Endothelial cell of umbilical vein (primary cell): Measurements from ENCODE around the gene UBE2D2.

ENCODE experiments used
- EZH2 ChIP-seq: IDR thresholded peaks from 2 replicates; pipeline ENCODE4 v1.6.1; 2012; ENCODE audit warnings: borderline replicate concordance, low read depth, mild to moderate bottlenecking, moderate library complexity, low read length, inconsistent platforms; ENCODE audit not compliant: severe bottlenecking
- MYC ChIP-seq: IDR thresholded peaks from one replicate; pipeline ENCODE4 v1.6.1; 2011; ENCODE audit warnings: mild to moderate bottlenecking, low read depth, low read length
- POLR2A ChIP-seq: IDR thresholded peaks from 2 replicates; pipeline ENCODE4 v1.6.1; 2012; ENCODE audit warnings: low read depth, mild to moderate bottlenecking, control low read depth, low read length
- POLR2AphosphoS5 ChIP-seq: IDR thresholded peaks from 2 replicates; pipeline ENCODE4 v1.6.1; 2012; ENCODE audit warnings: low read depth, mild to moderate bottlenecking, control low read depth, low read length, moderate library complexity; ENCODE audit not compliant: insufficient read depth
- TF ChIP-seq, protein P1 (sequence below), 2 donors: IDR thresholded peaks; 1 replicate in 1 of 2; 2 replicates in 1 of 2; pipeline ENCODE4 v1.5.1; 2011; ENCODE audit warnings: low read length in 2 of 2, mild to moderate bottlenecking in 2 of 2, moderate library complexity in 2 of 2, control low read depth in 1 of 2, inconsistent platforms in 1 of 2, low read depth in 1 of 2; ENCODE audit not compliant: insufficient read depth in 1 of 2; ENCODE audit errors: extremely low read depth in 1 of 2
- TF ChIP-seq, protein P2 (sequence below): IDR thresholded peaks from 2 replicates; pipeline ENCODE4 v1.6.1; 2011; ENCODE audit not compliant: insufficient read depth, insufficient read length

DNA sequence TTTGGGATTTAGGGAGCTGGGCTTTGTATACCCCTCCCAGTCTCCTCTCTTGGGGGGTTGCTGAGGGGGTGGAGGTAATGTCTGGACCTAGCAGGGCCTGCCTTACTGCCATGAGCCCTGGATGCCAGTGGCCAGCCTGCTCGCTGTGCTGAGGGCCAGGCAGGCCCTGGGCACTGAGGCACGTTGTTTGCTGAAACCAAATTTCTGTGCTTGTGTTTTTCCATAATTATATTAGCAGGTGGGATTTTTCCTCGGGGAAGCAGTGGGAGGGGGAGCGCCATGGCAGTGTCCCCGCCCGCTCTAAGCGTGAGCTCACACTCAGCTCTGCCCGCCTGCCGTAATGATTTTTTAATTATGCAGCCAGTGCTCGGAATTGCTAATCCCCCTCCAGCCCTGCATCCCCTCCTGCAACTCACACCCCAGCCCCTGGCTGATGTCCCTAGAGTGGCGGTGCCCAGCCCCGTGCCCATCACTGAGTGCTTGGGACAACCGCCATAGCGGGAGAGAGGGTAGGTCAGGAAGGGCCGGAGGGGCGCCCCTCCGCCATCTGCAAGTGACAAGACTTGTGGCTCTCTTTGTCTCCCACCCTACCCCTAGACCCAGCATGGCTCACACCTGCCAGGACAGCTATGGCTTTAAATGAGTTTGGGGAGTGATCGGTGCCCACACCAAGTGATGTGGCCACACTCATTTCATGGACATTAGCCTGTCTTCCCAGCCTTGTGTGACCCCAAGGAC lies 108.0 kb downstream of the UBE2D2 start:
- TF ChIP-seq, protein P1, sequence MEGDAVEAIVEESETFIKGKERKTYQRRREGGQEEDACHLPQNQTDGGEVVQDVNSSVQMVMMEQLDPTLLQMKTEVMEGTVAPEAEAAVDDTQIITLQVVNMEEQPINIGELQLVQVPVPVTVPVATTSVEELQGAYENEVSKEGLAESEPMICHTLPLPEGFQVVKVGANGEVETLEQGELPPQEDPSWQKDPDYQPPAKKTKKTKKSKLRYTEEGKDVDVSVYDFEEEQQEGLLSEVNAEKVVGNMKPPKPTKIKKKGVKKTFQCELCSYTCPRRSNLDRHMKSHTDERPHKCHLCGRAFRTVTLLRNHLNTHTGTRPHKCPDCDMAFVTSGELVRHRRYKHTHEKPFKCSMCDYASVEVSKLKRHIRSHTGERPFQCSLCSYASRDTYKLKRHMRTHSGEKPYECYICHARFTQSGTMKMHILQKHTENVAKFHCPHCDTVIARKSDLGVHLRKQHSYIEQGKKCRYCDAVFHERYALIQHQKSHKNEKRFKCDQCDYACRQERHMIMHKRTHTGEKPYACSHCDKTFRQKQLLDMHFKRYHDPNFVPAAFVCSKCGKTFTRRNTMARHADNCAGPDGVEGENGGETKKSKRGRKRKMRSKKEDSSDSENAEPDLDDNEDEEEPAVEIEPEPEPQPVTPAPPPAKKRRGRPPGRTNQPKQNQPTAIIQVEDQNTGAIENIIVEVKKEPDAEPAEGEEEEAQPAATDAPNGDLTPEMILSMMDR (IDR thresholded peaks at IDR 0.05; ENCODE audit: extremely low read depth in 1 of 2, insufficient read depth in 1 of 2, low read depth in 1 of 2, low read length in 2 of 2): no peak
- TF ChIP-seq POLR2A (no peak), POLR2AphosphoS5 (no peak), EZH2 (no peak), MYC (no peak)
- TF ChIP-seq, protein P2, sequence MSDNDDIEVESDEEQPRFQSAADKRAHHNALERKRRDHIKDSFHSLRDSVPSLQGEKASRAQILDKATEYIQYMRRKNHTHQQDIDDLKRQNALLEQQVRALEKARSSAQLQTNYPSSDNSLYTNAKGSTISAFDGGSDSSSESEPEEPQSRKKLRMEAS: no peak
